Retinal pigment epithelial cell (primary cell): ENCODE data around the gene ALDOC.
"Not testable (repeated sequence)": the region's sequence is repeated elsewhere in the genome, so short reads cannot be mapped to it uniquely, and the experiment has no call there.

Source experiments
- DNase-seq: peaks from one replicate; pipeline ENCODE4 v3.0.0-alpha.2; 2010; ENCODE audit warnings: low read depth
- H3K4me3 ChIP-seq: 2 replicates; pipeline ENCODE4 v1.5.1; 2011; ENCODE audit warnings: mild to moderate bottlenecking, low read length, control low read depth, moderate library complexity
- CTCF ChIP-seq: conservative IDR thresholded peaks from 2 replicates; pipeline ENCODE4 v1.5.1; 2011; ENCODE audit warnings: low read depth, low read length, control low read depth, inconsistent platforms

Gene ALDOC

GRCh38 chr17:28580959-28581358 lies 4.3 kb upstream of the ALDOC start:
- no peak for TF ChIP-seq CTCF
- H3K4me3 ChIP-seq = no peak overlapping the region
- DNase-seq = no peak

GRCh38 chr17:28579526-28579925 lies 2.8 kb upstream of the ALDOC start:
- no peak for TF ChIP-seq CTCF
- no peak for DNase-seq
- no peak overlapping the region for H3K4me3 ChIP-seq

- no peak for TF ChIP-seq CTCF
- no peak overlapping the region for H3K4me3 ChIP-seq
- no peak for DNase-seq
These were observed 1.8 kb upstream of the ALDOC start for GRCh38 chr17:28578246-28579195.

GRCh38 chr17:28577466-28577824 lies 750 bp upstream of the ALDOC start:
- H3K4me3 ChIP-seq = no peak overlapping the region
- DNase-seq = no peak
- no peak for TF ChIP-seq CTCF

- DNase-seq, H3K4me3 ChIP-seq: not testable (repeated sequence)
These were observed 679 bp downstream of the ALDOC start for GRCh38 chr17:28576016-28576415.

- TF ChIP-seq CTCF = no peak
These were observed 1.4 kb downstream of the ALDOC start for GRCh38 chr17:28575126-28575795.

GRCh38 chr17:28574526-28574925 lies 2.2 kb downstream of the ALDOC start:
- no peak overlapping the region for H3K4me3 ChIP-seq
- no peak for TF ChIP-seq CTCF
- no peak for DNase-seq

More at GRCh38 chr17:28575126-28575795, 1.4 kb downstream of the ALDOC start:
- DNase-seq = no peak
- no peak overlapping the region for H3K4me3 ChIP-seq
